Stimulated activated CD8-positive, alpha-beta memory T cell treated with anti-CD3 and anti-CD28 coated beads, Interleukin-7, amount 100 ng/mL, for 48 hours (primary cell): Measurements from ENCODE around the gene RNASE7.

Experiments used
- DNase-seq, 2 donors: peaks; one replicate each; pipeline ENCODE4 v3.0.0-alpha.2; 2020; ENCODE audit warnings: low read depth in 1 of 2; ENCODE audit errors: extremely low read depth in 1 of 2

Gene RNASE7

DNA sequence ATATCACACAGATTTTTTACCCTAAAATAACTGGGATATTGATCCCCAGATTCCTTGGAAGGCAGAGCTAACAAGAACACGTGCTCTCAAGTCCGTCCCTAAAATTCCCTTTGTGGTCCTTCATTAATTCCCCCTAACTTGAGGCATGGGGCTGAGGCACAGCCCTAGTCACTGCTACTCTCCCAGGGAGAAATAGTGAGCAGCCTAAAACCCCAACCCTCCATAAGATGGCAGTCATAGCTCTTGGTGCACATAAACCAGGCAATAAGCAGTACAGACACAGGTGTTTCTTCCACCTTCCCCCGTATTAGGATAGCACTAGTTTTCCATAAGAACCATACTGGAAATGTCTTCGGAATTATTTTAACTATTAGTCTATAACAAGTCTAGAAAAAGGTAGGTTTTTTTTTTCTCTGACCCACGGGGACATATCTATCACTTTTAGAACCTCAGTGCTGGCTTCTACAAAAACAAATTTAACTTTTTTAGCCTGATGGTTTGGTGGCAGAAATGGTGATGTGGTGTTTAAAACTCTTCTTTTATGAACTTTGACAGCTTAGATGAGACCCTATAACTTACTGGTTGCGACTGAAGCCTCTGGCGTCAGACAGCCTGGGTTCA is 24.8 kb downstream of the RNASE7 start:
- no peak for DNase-seq

DNA sequence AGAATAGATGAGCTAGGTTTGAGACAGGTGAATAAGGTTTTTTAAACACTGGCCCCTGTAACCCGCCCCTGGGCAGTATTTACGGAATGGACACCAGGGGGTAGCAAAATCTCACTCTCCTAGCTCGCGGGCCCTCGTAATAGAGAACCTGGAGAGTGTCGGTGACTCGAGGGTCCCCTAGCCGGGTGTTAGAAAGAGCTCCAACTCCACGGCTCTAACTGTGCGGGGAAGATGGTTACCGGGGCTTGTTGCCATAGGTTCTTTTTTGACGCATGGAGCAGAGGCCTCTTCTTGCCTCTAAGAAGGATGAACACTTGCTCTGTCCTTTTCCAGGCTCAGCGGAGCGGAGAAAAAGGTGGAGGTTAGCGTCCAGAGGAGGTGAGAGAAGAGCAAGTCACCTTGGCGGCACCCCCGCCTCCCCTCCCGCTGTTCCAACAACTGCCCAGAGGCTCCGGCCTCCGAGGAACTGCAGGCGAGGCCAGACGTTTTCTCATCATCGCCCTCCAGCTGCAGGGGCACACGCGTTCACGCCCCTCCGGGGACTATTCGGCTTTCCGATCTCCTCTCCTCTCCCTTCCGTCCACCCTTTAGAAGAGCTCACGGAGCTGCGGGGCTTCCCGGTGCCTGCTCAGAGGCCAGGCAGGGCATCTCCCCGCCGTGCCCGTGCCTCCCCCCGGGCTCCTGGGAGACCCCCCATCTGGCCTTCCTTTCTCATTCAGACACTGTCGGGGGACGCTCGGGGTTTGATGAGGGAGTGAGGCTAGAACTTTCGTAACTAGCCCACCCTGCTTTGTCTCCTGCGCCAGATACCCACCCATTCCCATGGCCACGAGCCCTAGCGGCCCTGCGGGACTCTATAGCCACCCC is 26.6 kb downstream of the RNASE7 start:
- no peak for DNase-seq

DNA sequence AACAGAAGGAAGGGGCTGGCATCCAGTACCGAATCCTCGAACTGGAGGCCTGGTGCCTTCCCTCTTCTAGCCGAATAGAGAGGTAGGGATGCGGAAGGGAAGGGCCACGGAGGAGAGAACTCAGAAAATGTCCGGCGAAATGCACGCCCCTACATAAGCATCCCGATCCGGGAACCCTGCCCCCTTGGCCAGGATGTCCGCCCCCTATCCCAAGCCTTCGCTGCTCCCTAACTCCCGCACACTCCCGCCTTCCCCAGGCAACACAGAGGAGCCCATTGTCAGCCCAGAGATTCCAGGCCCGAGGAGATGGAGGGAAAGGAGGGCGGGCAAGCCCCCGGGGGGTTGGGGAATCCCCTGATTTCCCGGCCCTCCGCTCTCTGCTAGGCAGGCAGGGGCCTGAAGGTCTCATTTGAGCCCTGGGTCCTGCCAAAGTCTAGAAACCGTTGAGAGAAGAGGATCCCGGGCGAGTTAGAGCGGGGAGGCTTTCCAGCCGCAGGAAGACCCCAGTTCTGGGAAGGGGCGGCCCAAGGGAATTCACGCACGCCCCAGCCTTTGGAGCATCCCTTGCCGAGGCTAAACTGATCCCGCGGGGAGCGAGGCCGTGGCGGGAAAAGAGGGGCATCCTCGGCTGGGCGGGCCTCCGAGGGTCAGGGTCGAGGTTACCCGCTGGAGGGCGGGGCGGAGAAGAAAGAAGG is 27.4 kb downstream of the RNASE7 start:
- DNase-seq, result no peak

DNA sequence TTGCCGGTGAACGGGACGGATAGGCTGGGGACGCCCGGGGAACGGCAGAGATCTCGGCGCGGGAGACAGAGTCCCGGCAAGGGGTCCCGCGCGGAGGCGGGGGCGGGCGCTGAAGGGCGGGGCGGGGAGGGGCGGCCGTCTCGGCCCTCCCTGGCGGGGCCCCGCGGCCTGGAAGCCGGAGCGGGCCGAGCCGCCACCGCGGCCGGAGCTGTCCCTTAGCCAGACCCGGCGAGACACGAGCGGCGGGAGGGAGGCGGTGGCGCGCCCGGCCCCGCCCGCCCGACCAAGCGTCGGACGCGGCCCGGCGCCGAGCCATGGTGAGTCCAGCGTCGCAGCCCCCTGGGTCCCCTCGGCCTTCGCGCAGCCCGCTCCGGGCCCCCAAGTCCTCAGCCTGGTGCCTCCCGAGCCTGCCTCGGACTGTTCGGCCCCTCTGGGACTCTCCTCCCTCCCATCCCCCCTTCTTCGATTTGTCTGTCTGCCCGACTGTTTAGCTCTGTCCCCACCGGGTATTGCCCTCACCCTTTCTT is 28.0 kb downstream of the RNASE7 start, which contains the start of gene ARHGEF40:
Gene ARHGEF40 (plus strand): TSS at position 222 of the 527 bp plus-strand sequence. CDS start 93 bp downstream, at position 315.
- DNase-seq, result no peak

DNA sequence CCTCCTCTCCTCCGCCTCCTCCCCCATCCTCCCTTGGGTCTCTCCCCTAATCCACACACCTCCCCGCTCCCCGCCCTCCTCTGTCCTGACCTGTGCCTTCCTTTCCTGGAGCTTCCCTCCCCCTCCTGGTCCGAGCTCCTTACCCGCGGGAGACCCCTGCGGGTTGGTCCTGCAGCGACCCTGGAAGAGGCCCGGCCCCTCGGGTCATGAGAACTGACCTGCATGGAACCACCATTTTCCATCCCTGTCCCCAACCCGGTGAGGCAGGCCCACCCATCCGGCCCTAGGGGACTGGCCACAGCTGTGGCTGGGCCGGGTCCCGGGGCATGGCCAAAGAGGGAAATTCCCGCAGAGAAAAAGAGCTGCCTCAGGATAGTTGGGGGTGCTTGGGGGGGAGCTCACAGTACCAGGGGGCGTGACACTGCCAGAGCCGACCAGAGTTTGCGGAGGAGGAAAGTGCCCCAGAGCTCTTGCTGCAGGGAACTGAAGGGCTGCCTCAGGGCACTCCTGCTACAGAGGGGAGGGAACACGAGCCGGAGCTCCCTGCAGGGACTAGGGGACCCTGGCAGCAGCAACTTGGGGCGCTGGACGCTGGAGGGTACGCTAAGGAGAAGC is 28.6 kb downstream of the RNASE7 start:
- no peak for DNase-seq

DNA sequence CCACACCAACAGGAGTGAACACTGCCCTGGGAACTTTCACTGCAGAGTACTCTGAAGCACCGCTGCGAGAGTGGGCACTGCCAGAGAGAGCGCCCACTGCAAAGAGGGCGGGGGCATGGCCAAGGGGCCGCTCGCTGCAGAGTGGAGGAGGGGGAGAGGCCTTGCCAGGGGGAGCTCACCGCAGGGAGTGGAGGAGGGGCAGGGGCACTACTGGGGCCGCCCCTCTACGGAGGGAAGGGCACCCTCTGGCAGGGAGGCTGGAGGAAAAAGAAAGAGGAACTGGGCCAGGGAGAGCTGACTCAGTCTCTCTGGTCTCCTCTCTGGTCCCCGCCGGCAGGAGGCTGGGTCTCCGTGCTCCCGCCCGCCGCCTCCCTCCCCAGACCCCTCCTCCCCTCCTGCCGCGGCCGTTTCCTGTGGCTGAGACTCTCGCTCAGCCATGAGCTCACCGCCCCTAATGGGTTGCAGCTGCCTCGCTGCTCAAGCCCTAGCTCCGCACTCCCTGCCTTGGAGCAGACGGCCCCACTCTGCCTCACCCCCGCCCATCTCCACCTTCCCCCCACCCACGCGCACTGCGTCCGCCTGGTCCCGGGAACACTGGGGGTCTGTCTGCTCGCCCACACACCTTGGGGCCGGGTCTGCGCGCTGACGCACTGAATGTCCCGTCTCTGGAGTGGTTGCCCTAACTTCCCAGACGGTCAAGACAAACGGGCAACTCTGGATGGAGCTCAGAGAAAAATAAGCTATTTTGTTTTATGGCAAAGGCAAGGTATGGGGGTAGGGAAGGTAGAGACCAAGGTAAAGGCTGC is 29.3 kb downstream of the RNASE7 start:
- DNase-seq, result peak in 1 of 2 donors; percentile 16

DNA sequence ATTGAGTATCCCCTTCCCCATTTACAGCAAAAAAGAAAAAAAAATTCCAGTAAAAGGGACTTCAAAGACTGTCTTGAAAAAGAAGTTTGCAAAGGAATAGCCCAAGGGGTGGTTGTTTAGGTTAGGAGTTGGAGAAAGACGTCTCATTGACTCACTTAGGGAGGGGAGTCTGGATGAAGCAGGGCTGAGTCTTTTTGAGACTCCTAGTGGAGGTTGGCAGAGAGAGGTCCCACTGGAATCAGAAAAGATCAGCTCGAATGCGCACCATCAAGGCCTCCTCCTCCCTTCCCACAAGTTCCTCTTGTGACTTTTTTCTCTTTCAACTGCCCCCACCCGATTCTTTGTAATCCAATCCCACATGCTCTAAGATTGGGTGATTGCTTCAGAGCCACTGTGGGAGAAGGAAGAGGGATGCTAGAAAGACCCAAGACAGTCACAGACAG is 29.9 kb downstream of the RNASE7 start:
- no peak for DNase-seq

GRCh38 chr14:21072781-21073339 is 30.7 kb downstream of the RNASE7 start:
- no peak for DNase-seq

DNA sequence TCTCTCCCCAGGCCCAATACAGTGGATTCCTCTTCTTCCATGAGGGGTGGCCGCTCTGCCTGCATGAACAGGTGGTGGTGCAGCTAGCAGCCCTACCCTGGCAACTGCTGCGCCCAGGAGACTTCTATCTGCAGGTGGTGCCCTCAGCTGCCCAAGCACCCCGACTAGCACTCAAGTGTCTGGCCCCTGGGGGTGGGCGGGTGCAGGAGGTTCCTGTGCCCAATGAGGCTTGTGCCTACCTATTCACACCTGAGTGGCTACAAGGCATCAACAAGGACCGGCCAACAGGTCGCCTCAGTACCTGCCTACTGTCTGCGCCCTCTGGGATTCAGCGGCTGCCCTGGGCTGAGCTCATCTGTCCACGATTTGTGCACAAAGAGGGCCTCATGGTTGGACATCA is 31.8 kb downstream of the RNASE7 start:
- no peak for DNase-seq

DNA sequence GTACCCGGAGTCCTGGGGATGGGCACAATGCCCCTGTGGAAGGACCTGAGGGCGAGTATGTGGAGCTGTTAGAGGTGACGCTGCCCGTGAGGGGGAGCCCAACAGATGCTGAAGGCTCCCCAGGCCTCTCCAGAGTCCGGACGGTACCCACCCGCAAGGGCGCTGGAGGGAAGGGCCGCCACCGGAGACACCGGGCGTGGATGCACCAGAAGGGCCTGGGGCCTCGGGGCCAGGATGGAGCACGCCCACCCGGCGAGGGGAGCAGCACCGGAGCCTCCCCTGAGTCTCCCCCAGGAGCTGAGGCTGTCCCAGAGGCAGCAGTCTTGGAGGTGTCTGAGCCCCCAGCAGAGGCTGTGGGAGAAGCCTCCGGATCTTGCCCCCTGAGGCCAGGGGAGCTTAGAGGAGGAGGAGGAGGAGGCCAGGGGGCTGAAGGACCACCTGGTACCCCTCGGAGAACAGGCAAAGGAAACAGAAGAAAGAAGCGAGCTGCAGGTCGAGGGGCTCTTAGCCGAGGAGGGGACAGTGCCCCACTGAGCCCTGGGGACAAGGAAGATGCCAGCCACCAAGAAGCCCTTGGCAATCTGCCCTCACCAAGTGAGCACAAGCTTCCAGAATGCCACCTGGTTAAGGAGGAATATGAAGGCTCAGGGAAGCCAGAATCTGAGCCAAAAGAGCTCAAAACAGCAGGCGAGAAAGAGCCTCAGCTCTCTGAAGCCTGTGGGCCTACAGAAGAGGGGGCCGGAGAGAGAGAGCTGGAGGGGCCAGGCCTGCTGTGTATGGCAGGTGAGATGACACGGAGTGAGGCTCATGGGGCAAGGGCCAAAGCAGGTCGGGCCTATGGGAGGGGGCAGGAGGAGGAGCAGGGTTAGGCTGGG is 32.5 kb downstream of the RNASE7 start:
- DNase-seq, result no peak

DNA sequence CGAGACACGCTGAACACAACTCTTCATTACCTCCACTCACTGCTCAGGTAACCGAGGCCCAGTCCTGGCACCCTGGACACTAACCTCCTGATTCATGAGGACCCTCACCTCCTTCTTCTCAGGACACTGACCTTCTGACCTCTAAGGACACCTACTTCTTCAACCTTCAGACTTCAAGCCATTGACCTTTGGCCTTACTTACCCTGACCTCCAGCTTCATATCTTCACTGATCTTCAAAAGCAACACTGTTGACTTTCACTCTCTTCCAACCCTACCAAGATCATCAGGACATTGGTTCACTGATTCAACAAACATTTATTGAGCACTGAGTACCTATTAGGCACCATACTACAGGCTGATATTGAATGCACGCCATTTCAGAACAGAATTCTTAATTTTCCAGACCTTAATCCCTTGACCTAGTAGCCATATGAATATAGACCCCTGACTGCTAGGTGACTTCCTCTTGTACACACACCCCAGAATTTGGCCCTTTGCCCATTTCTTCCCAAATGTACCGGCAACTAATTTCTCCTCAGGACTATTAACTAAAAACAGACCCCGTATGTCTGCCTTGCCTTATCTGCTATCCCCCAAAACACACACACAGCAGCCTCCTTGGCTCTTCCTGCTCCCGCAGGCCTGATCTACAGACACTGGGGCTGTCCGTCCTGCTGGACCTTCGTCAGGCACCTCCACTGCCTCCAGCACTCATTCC is 33.7 kb downstream of the RNASE7 start:
- no peak for DNase-seq

GRCh38 chr14:21077672-21078071 is 35.5 kb downstream of the RNASE7 start:
- DNase-seq, result no peak

DNA sequence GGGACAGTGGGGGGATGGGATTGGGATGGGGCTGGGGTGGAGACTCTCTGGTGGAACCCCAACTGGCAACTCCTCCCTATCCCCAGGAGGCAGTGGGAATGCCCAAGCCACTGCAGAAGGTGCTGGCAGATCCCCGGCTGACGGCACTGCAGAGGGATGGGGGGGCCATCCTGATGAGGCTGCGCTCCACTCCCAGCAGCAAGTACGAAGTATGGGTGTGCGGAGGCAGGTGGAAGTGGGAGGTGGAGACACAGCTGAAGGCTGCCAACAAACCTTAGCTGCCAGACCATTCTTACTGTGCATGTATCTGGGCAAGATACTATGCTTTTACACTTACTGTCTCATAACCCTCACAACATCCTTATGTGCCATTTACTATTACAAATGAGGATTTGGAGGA is 36.1 kb downstream of the RNASE7 start:
- no peak for DNase-seq

- no peak for DNase-seq
Measured at GRCh38 chr14:21078726-21079125, 36.6 kb downstream of the RNASE7 start.

DNA sequence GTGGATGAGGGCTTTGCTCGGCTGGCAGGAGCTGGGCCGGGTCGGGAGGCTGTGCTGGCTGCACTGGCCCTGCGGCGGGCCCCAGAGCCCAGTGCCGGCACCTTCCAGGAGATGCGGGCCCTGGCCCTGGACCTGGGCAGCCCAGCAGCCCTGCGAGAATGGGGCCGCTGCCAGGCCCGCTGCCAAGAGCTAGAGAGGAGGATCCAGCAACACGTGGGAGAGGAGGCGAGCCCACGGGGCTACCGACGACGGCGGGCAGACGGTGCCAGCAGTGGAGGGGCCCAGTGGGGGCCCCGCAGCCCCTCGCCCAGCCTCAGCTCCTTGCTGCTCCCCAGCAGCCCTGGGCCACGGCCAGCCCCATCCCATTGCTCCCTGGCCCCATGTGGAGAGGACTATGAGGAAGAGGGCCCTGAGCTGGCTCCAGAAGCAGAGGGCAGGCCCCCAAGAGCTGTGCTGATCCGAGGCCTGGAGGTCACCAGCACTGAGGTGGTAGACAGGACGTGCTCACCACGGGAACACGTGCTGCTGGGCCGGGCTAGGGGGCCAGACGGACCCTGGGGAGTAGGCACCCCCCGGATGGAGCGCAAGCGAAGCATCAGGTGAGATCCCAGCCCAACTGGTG is 39.5 kb downstream of the RNASE7 start:
- no peak for DNase-seq

DNA sequence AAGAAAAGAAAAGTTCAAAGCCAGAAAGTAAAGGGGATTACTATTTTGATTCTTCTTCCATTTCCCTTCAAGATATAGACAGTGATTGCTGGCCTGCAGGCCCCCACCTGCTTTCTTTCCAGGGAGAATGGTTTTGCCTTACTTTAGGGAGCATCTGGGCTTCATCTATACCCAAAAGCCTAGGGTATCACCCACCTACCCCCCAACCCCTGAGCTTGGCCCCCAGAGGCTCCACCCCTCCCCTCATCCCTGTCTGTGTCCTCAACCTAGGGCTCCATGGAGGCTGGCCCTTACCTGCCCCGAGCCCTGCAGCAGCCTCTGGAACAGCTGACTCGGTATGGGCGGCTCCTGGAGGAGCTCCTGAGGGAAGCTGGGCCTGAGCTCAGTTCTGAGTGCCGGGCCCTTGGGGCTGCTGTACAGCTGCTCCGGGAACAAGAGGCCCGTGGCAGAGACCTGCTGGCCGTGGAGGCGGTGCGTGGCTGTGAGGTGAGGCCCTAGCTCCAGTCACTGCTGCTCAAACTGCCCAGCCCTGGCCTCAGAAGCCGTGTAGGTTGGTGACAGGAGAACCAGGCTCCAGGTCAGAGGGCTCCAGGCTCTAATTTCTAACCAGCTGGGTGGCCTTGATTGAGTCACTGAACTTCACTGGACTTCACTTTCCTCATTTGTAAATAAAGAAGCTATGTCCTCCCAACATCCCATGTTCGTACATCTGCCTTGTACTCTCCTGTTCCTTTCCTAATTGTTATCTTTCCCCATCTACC is 41.6 kb downstream of the RNASE7 start:
- DNase-seq, result no peak

GRCh38 chr14:21084396-21084795 is 42.2 kb downstream of the RNASE7 start:
- no peak for DNase-seq
